Fibroblast of peridontal ligament (primary cell): Measurements from ENCODE around the gene TRNP1.
"Not testable (repeated sequence)": the region's sequence is repeated elsewhere in the genome, so short reads cannot be mapped to it uniquely, and the experiment has no call there.

Experiments used
- DNase-seq: peaks from one replicate; pipeline ENCODE4 v3.0.0-alpha.2; 2010; ENCODE audit errors: extremely low read depth

Gene TRNP1

GRCh38 chr1:26993237-26994019 is at the start of gene TRNP1:
Gene TRNP1, plus strand, starts transcription at chr1:26993692. Its CDS starts 95 bp downstream, at chr1:26993787.
- peak; percentile 52 for DNase-seq

- no peak for DNase-seq
Measured at GRCh38 chr1:26945138-26945537, 48.4 kb upstream of the TRNP1 start.

GRCh38 chr1:26945728-26946127 is 47.8 kb upstream of the TRNP1 start:
- DNase-seq: no peak

GRCh38 chr1:26946270-26946669 is 47.2 kb upstream of the TRNP1 start:
- DNase-seq: no peak

- not testable (repeated sequence) for DNase-seq
Measured at GRCh38 chr1:26948725-26949057, 44.8 kb upstream of the TRNP1 start.

GRCh38 chr1:26949266-26949925 is 44.1 kb upstream of the TRNP1 start:
- DNase-seq: no peak

- no peak for DNase-seq
Measured at GRCh38 chr1:26949926-26950319, 43.6 kb upstream of the TRNP1 start.

GRCh38 chr1:26950602-26951001 is 42.9 kb upstream of the TRNP1 start:
- no peak for DNase-seq

- no peak for DNase-seq
Measured at GRCh38 chr1:26951216-26951615, 42.3 kb upstream of the TRNP1 start.

GRCh38 chr1:26951821-26952497 is 41.5 kb upstream of the TRNP1 start:
- DNase-seq: no peak

- no peak for DNase-seq
Measured at GRCh38 chr1:26953374-26953773, 40.1 kb upstream of the TRNP1 start.

GRCh38 chr1:26956321-26956720 is 37.2 kb upstream of the TRNP1 start:
- no peak for DNase-seq

GRCh38 chr1:26957306-26957705 is 36.2 kb upstream of the TRNP1 start:
- DNase-seq: no peak

- no peak for DNase-seq
Measured at GRCh38 chr1:26959270-26959669, 34.2 kb upstream of the TRNP1 start.

GRCh38 chr1:26959722-26960624 is 33.5 kb upstream of the TRNP1 start, which contains the start of gene KDF1:
Gene KDF1, minus strand, starts transcription at chr1:26960468. Its CDS starts 8,088 bp downstream, at chr1:26952380.
- no peak for DNase-seq

- DNase-seq: no peak
Measured at GRCh38 chr1:26960625-26960966, 32.9 kb upstream of the TRNP1 start.

- peak; percentile 81 for DNase-seq
Measured at GRCh38 chr1:26961826-26962225, 31.7 kb upstream of the TRNP1 start.

GRCh38 chr1:26965213-26965612 is 28.3 kb upstream of the TRNP1 start:
- no peak for DNase-seq

GRCh38 chr1:26965628-26966027 is 27.9 kb upstream of the TRNP1 start:
- DNase-seq: no peak

GRCh38 chr1:26970810-26971209 is 22.7 kb upstream of the TRNP1 start:
- DNase-seq: no peak

- DNase-seq: no peak
Measured at GRCh38 chr1:26971590-26971989, 21.9 kb upstream of the TRNP1 start.

GRCh38 chr1:26972390-26972789 is 21.1 kb upstream of the TRNP1 start:
- no peak for DNase-seq
